ENCODE measurements around the gene PRG3. TPM values are rescaled to one million over a fixed set of nuclear protein-coding genes. Genes with fewer than 3 reads are reported as not detected.

The PRG3 gene
- total RNA-seq, 1 experiment from 2014 or later, result not detected

DNA sequence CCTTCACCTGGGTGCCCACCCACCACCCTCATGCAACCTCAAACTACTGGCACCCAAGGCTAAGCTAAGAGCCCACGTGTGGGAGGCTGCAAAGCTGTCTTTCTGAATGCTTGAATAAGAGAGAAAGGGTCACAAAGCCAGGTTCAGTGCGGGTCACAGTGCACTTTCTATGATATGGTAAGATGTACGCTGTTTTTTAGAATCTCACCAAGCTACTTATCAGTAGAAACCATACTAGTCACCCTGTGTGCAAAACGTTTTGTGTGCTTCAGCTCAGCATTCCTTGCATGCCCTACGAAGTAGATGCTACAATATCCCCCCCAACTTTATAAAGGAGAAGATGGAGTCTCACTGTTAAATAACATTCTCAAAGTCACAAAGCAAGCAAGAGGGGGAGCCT is 27.9 kb downstream of the PRG3 start:
- ChIA-PET POLR2A (no interaction called here), CTCF (interaction anchor here (0.6 kb wide), 1 partner anchor 113 kb away, joined by 3 read pairs; no protein-coding TSS in a partner anchor)
- no peak overlapping the region for H3K4me3 ChIP-seq (ENCODE audit: low read depth in 2 of 2, low read length in 2 of 2)
- no TSS peak for BruUV-seq (replicated peaks)
- 0 out of 2 replicates have a peak, but pooled peaks cover 3% of the 10 kb centered on the region for H3K9me3 ChIP-seq (ENCODE audit: control insufficient read depth, insufficient read depth, low read depth, low read length)
- H3K36me3 ChIP-seq (ENCODE audit: control insufficient read depth, insufficient read depth, low read length), result no peaks in the 10 kb centered on the region
- H3K27me3 ChIP-seq (ENCODE audit: control insufficient read depth, insufficient read depth, low read length), result no peaks in the 10 kb centered on the region
- in situ Hi-C loops (cut with HindIII; ENCODE audit: low pct_unique_long_range_greater_than_20kb, low sequenced_read_pairs), result no loop called here
- no peak for DNase-seq (ENCODE audit: low read depth, low spot score)
- TF ChIP-seq TCF7L2 (IDR thresholded peaks at IDR 0.05; ENCODE audit: low read depth, low read length), result no peak
- TF ChIP-seq, protein P1, sequence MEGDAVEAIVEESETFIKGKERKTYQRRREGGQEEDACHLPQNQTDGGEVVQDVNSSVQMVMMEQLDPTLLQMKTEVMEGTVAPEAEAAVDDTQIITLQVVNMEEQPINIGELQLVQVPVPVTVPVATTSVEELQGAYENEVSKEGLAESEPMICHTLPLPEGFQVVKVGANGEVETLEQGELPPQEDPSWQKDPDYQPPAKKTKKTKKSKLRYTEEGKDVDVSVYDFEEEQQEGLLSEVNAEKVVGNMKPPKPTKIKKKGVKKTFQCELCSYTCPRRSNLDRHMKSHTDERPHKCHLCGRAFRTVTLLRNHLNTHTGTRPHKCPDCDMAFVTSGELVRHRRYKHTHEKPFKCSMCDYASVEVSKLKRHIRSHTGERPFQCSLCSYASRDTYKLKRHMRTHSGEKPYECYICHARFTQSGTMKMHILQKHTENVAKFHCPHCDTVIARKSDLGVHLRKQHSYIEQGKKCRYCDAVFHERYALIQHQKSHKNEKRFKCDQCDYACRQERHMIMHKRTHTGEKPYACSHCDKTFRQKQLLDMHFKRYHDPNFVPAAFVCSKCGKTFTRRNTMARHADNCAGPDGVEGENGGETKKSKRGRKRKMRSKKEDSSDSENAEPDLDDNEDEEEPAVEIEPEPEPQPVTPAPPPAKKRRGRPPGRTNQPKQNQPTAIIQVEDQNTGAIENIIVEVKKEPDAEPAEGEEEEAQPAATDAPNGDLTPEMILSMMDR (IDR thresholded peaks at IDR 0.05), result no peak
- no peak for TF ChIP-seq POLR2AphosphoS5 (IDR thresholded peaks at IDR 0.05; ENCODE audit: low read depth, low read length)
- TF ChIP-seq, protein P2, sequence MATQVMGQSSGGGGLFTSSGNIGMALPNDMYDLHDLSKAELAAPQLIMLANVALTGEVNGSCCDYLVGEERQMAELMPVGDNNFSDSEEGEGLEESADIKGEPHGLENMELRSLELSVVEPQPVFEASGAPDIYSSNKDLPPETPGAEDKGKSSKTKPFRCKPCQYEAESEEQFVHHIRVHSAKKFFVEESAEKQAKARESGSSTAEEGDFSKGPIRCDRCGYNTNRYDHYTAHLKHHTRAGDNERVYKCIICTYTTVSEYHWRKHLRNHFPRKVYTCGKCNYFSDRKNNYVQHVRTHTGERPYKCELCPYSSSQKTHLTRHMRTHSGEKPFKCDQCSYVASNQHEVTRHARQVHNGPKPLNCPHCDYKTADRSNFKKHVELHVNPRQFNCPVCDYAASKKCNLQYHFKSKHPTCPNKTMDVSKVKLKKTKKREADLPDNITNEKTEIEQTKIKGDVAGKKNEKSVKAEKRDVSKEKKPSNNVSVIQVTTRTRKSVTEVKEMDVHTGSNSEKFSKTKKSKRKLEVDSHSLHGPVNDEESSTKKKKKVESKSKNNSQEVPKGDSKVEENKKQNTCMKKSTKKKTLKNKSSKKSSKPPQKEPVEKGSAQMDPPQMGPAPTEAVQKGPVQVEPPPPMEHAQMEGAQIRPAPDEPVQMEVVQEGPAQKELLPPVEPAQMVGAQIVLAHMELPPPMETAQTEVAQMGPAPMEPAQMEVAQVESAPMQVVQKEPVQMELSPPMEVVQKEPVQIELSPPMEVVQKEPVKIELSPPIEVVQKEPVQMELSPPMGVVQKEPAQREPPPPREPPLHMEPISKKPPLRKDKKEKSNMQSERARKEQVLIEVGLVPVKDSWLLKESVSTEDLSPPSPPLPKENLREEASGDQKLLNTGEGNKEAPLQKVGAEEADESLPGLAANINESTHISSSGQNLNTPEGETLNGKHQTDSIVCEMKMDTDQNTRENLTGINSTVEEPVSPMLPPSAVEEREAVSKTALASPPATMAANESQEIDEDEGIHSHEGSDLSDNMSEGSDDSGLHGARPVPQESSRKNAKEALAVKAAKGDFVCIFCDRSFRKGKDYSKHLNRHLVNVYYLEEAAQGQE (IDR thresholded peaks at IDR 0.05; ENCODE audit: insufficient read depth in 1 of 2, low read depth in 2 of 2, low read length in 1 of 2), result no peak
- TF ChIP-seq SIN3A (IDR thresholded peaks at IDR 0.05; ENCODE audit: borderline replicate concordance, insufficient read depth, low read depth, low read length), result no peak
- no peak overlapping the region for H3K27ac ChIP-seq (ENCODE audit: low read length)
- intact Hi-C loops (cut with micrococcal nuclease; ENCODE audit: unreplicated experiment), result no loop called here
- no peak for ATAC-seq
- H3K4me1 ChIP-seq (ENCODE audit: control insufficient read depth, insufficient read depth, low read length), result no peaks in the 10 kb centered on the region

DNA sequence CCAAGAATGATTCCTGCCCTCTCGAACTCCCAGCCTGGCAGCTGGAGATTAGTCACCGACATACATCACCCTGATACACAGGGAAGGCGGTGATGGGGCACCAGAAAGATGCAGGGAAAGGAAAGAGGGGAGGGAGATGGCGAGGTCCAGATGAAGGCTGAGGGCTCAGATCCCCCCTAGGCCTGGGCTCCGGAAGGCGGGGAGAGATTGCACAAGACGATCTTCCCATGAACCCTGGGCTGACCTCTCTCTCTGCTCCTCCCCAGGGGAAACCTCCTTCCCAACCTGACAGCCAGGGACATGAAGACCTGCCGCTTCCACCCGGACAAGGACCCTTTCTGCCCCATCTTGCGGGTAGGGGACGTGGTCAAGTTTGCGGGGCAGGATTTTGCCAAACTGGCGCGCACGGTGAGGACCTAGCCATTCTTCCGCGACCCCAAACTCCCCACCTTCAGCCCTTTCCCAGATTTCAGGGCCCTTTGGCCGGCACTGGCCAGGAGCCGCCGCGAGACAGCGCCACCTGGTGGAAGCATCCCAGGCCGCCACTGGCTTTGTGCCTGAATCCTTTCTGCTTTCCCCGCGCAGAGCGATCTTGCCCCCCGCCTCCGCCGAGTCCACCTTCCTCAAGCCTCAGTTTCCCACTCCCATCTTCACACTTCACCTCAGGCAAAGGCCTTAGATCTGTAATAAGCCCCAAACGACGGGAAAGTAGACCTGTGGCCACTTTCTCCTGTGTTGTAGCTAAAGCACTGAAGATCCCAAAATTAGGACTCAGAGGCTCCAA is 31.3 kb downstream of the PRG3 start:
- Histone ChIP-seq H3K36me3 (ENCODE audit: control insufficient read depth, insufficient read depth, low read length) (no peaks in the 10 kb centered on the region), H3K4me3 (ENCODE audit: low read depth in 2 of 2, low read length in 2 of 2) (no peak overlapping the region), H3K27me3 (ENCODE audit: control insufficient read depth, insufficient read depth, low read length) (no peaks in the 10 kb centered on the region), H3K4me1 (ENCODE audit: control insufficient read depth, insufficient read depth, low read length) (no peaks in the 10 kb centered on the region), H3K27ac (ENCODE audit: low read length) (no peak overlapping the region), H3K9me3 (ENCODE audit: control insufficient read depth, insufficient read depth, low read depth, low read length) (0 out of 2 replicates have a peak, but pooled peaks cover 3% of the 10 kb centered on the region)
- no TSS peak for BruUV-seq (replicated peaks)
- intact Hi-C loops (cut with micrococcal nuclease; ENCODE audit: unreplicated experiment), result loop anchor here (5.0 to 10.0 kb wide), 4 partner anchors 108 to 293 kb away; partner anchors contain the start of gene UBE2L6
- no peak for DNase-seq (ENCODE audit: low read depth, low spot score)
- ATAC-seq, result no peak; the same call in 1 of the 2 replicates
- TF ChIP-seq TCF7L2 (IDR thresholded peaks at IDR 0.05; ENCODE audit: low read depth, low read length), result no peak
- TF ChIP-seq, protein P1 (IDR thresholded peaks at IDR 0.05), result peak; percentile 86
- ChIA-PET CTCF (interaction anchor here (0.6 to 0.7 kb wide), 5 partner anchors 11 to 530 kb away, joined by 3 to 14 read pairs (median 6); no protein-coding TSS in a partner anchor), POLR2A (no interaction called here)
- in situ Hi-C loops (cut with HindIII; ENCODE audit: low pct_unique_long_range_greater_than_20kb, low sequenced_read_pairs), result no loop called here

All from Panc1 (cell line).